PFSK-1 (cell line): ENCODE results near the gene TAS1R2.

ENCODE experiments used
- FOXP2 ChIP-seq: optimal IDR thresholded peaks from 2 replicates; pipeline ENCODE3; 2011; ENCODE audit warnings: borderline replicate concordance, control low read depth, inconsistent platforms; ENCODE audit not compliant: insufficient read depth; ENCODE audit errors: extremely low read length, extremely low read depth
- POLR2AphosphoS5 ChIP-seq: IDR thresholded peaks from 2 replicates; pipeline ENCODE4 v1.6.1; 2012; ENCODE audit warnings: low read depth, mild to moderate bottlenecking, control low read depth, low read length, moderate library complexity
- REST ChIP-seq, 2 experiments: IDR thresholded peaks; 2 replicates each; pipeline versions ENCODE4 v1.6.1 to v1.8.0; 2011 to 2012; ENCODE audit warnings: low read depth in 2 of 2, low read length in 2 of 2, control low read depth in 1 of 2, inconsistent platforms in 1 of 2, mild to moderate bottlenecking in 1 of 2, moderate library complexity in 1 of 2; ENCODE audit not compliant: insufficient read depth in 1 of 2
- SIN3A ChIP-seq: IDR thresholded peaks from 2 replicates; pipeline ENCODE4 v1.6.1; 2012; ENCODE audit warnings: mild to moderate bottlenecking, low read length, moderate library complexity, borderline replicate concordance; ENCODE audit not compliant: insufficient read depth
- TAF1 ChIP-seq: IDR thresholded peaks from 2 replicates; pipeline ENCODE4 v1.6.1; 2012; ENCODE audit warnings: low read length, control low read depth, borderline replicate concordance; ENCODE audit not compliant: insufficient read depth

GRCh38 chr1:18798533-18798932 is 60.9 kb downstream of the TAS1R2 start:
- TF ChIP-seq REST (IDR thresholded peaks at IDR 0.05; ENCODE audit: insufficient read depth in 1 of 2, low read depth in 2 of 2, low read length in 2 of 2) (no peak), POLR2AphosphoS5 (no peak), SIN3A (no peak), TAF1 (no peak), FOXP2 (no peak)
